Hair follicle dermal papilla cell (primary cell): Measurements from ENCODE around the gene TNK1. TPM values are rescaled to one million over a fixed set of nuclear protein-coding genes. Genes with fewer than 3 reads are reported as not detected.

Experiments
- total RNA-seq: library from RNA; depleted of rRNA; stranded (reverse); fragments of >200 nt; gene quantifications from 2 replicates; pipeline ENCODE4 v1.2.3, GENCODE V29; 2012

TNK1 gene
- 1.7 and 2.4 TPM in 2 replicates for total RNA-seq

DNA sequence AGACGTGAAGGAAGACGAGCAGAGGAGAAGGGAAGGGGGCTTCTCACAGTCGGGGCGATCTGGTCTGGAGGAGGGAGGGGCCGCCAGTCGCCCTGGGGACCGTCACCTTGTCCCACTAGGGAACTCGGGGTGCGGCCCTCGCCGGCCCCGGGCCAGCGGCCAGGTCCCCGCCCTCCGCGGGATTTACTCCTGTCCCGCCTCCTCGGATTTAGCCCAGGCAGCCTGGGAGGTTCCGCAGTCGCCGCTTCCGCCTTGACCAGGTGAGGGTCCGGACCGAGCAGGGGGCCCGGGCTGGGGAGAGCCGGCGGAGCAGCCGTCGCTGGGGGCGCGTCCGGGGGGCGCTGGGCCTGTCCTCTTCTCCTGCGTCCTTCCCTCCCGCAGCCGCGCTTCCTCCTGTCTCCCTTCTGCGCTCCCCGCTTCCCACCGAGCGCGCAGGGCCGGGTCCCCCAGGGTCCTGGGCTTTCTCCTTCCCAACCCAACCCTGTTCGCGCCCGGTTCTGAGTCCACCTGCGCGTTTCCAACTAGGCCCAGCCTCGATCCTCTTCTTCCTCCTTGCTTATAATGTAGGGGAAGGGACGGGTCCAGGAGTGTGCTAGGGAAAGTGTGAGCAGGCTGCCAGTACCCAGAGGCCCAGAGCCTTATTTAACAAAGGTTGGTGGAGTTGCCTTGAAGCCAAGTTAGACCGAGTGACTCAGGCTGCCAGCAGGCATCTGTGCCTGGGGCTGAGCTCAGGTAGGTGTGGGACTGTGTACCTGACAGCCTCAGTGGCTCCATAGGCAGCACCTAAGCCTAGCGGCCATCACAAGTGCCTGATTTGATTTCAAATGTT is at the start of gene TNK1:
TSS of gene TNK1 (plus strand) at position 235 of the 829 bp plus-strand sequence. CDS start 1,838 bp downstream, outside the sequence.

DNA sequence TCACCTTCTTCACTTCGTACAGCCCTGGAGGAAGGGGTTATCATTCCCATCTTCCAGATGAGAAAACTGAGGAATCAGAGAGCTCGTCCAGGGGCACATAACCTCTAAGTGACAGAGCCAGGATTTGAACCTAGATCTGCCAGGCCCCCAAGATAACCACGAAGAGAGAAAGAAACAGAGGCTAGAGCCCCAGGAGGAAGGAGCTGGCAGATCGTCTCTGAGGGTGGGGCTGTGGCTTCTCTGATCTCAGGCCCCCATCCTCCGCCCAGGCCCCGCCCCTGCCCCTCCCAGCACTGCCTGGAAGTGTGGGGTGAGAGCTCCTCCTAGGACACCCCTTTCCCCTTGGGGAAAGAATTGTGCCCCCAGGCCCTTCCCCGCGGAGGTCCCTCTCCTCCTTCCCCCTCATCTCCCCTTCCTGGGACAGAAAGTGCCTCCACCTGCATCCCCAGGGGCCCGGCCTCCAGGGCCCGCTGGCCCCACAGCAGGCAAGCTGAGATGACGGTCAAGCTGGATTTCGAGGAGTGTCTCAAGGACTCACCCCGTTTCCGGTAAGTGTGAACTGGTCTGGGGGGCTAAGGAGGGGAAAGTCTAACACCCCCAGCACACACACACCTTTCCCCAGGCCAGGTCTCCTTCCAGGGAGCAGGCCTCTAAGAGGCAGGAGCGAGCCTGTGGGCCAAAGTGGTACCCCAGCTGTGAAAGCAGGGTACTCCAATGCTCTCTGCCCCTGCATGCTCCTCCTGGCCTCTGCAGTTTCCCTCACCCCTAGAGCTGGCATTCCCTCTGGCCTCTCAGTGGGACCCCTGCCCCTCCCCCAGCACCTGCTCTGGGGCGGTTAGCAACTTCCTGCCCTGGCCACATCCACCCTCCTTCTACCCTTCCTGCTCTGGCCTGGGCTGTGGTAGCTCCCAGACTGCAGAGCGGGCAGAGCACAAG is 44.4 kb upstream of the TNK1 start, which contains the start of gene ACAP1:
TSS of gene ACAP1 (plus strand) at position 290 of the 936 bp plus-strand sequence. CDS start at position 496, 206 bp downstream.

DNA sequence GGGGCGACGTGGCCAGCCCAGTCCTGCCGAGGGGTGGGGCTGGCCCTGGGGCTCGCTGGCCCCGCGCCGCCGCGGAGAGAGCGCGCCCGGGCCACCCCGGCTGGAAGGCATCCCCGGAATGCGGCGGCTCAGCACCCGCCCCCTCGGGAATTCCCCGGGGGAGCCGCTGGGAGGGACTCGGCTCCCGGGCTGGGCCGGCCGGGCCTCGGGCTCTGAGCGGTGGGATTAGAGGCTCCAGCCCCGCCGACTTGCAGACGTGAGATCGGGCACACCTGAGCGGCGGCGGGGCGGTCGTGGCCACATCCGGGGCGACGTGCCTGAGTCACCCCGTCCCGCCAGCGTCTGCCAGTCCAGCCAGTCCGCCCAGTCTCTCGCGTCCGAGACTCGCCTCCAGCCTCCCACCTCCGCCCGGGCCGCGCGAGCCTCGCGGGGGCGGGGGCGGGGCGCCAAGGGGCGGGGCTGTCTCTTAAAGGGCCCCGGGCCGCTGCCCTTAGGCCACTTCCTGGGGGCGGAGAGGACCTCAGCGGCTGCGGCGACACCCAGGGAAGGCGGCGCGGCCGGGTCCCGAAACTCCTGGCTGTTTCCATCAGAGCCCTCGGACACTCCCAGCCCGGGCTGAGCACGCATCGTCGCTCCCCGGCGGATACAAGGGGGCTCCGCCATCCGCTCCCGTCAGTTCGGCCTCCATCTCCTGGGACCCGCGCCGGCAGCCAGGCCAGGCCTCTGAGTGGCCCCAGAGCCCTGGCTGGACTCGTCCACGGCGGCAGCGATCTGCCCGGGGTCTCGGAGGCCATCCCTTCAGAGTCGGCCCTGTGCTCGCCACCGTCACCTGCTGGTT is 29.0 kb upstream of the TNK1 start, which contains the start of gene KCTD11:
TSS of gene KCTD11 (plus strand) at position 498 of the 838 bp plus-strand sequence.

DNA sequence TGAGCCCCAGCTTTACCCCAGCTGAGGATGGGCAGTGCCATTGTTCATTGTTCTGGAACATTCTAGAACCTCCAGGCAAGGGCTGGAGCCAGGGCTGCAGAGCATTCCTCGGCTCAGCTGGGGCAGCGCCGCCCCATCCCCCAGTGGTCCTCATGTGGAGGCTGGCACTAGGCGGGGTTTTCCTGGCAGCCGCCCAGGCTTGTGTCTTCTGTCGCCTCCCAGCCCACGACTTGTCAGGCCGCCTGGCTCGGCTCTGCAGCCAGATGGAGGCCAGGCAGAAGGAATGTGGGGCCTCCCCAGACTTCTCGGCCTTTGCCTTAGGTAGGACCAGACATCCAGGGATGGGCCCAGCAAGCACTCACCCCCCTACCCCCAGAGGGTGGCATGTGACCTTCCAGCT is 25.8 kb upstream of the TNK1 start, which contains the start of gene TMEM95:
TSS of gene TMEM95 (plus strand) at position 104 of the 400 bp plus-strand sequence. CDS start at position 153, 49 bp downstream.

DNA sequence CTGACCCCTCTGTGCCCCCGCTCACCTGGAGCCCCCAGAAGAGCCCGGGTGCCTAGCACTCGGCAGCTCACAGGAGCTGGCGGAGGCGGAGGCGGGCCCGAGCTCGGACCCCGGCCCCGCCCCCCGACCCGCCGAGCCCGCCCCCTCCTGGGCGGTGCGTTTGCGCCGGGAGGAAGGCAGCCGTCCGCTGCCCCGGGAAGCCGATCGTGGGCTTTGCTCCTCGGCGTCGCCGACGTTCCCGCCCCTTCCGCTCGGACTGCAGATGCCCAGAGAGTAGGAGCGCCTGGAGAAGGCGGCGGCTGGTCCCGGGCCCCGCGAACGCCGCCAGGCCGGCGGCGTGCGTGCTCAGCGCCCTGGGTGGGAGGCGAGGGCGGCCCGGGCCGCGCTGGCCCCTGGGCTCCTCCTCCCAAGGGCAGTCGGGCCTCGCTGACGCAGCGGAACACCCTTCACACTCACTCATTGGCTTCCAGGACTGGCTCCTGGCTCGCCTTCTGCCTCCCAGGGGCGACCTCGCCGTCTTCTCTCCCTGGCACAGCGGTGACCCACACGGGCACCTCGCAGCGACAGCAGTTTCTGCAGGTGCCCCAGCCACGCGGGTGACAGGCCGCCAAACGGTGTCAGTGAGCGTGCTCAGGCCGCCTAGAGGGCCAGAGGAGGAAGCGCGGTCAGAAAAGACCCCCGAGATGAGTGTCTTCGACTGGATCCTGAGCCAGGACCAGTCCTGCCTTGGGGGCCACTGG is 13.7 kb downstream of the TNK1 start, which contains the start of gene PLSCR3:
TSS of gene PLSCR3 (minus strand) at position 74 of the 740 bp plus-strand sequence. CDS start 415 bp downstream, outside the sequence.

DNA sequence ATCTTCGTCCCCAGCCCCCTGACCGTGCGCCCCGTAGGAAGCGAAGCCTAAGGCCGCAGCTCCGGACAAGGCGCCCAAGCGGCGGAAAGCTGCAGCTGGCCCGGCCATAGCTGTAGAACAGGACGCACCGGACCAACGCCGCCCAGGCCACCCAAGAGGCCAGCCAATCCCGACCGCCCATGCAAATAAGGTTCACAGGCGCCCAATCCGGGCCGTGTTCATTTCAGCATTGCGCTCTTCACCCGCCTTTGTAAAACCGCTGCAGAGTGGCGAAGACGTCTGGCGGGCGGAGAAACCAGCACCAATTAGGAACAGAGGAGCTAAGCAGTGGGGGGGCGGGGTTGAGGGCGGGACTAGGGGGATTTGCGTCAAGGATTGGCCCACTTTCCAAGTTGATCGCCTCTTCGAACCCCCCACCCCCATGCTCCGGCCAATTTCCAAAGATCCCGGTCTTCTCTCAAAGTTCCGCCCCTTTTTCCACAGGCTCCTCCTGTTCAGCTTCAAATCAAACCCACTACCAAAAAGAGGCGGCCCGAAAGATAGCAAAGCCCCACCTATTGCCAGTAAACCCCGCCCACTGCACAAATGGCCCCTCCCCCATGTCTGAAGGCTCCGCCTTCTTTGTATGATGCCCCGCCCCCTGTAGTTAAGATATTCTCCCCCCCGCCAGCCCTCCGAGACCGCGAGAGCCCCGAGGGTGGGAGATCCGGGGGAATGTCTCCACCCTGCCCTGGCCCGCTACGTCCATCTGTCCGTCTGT is 23.3 kb downstream of the TNK1 start, which contains the start of gene TMEM256:
TSS of gene TMEM256 (minus strand) at position 121 of the 760 bp plus-strand sequence. CDS start at position 108, 13 bp downstream.

DNA sequence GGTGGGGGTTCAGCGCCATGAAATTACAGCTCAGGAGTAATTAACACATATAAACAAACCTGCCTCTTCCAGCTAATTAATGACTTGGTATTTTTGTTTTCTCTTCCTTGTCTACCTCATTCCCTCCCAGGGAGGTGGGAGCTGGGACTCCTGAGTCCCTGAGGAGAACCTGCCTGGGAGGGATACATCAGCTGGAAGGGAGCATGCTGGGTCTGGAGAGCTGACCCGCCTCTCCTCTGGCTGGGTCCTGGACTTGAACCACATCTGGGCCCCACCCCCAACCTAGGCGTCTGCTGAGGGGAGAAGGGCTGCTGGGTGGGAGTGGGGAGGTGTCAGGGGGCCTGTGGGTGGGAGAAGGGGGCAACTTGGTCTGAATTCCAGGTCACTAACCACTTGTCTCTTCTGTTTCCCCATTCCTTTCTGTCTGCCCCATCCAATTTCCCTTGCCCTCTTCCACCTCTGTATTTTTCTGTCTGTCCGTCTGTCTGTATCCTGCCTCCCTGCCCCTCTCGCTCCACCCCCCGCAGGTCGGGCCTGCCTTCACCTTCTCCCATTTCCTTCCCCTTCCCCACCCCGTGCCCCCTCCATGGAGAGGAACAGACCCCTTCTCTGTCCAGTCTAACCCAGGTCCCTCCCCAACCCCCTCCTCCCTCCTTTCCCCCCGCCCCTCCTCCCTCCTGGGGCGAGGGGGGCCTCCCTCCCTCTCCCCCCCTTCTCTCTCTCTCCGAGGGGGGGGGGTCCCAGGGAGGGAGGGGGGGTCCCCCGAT is 26.8 kb downstream of the TNK1 start, which contains the start of gene NLGN2:
TSS of gene NLGN2 (plus strand) at position 361 of the 767 bp plus-strand sequence. CDS start 411 bp downstream, outside the sequence.

DNA sequence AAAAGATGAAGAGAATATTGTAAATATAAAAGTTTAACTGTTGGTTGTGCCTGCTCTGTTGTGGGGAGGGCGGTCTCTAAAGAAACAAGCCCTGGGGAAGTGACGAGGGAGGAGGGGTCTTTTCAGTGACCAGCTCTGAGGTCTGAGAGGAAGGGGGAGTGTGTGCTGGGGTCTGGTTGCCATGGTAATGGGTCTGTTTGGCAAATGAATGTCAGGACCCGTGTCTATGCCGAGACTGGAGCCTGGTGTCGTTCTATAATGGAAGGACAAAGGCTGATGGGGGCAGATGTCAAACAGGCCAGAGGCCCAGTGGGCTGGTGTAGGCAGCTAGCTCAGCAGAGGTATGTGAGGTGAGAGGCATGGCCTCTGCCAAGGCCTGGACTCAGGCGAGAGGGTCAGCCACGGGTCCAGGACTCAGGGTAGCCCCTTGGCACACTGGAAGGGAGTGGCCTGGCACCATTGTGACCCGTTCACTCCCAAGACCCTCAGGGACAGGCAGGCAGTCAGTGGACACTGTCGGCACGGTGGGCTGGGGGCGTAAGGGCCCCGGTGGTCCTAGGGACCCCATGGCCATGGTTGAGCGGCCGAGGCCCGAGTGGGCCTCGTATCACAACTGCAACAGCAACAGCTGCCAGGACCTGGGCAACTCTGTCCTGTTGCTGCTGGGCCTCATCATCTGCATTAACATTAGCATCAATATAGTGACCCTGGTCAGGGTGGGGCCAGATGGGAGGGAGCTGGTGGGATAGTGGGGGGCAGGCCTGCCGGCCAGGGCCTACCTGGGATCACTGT is 39.1 kb downstream of the TNK1 start, which contains the start of gene SPEM1:
TSS of gene SPEM1 (plus strand) at position 506 of the 792 bp plus-strand sequence. CDS start at position 567, 61 bp downstream.

DNA sequence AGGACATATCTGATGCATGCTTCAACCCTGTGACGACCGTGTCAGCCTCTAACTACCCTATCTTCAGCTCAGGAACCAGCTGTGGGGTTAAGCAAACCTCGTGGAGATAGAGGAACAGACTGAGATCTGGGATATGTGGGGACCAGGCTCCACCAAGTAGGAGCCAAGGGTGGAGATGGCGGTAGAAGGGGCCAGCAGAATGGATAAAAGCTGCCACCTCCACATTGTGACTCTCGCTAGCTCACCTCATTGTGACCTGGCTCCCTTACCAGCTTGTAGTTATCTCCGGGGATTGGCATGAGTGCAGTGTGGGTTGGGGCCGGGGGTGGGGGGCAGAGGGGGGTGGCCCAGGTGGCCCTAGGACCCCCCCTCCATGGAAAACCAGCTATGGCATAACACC is 44.4 kb downstream of the TNK1 start, which contains the start of gene SPEM2:
TSS of gene SPEM2 (plus strand) at position 301 of the 400 bp plus-strand sequence. CDS start at position 374, 73 bp downstream.

DNA sequence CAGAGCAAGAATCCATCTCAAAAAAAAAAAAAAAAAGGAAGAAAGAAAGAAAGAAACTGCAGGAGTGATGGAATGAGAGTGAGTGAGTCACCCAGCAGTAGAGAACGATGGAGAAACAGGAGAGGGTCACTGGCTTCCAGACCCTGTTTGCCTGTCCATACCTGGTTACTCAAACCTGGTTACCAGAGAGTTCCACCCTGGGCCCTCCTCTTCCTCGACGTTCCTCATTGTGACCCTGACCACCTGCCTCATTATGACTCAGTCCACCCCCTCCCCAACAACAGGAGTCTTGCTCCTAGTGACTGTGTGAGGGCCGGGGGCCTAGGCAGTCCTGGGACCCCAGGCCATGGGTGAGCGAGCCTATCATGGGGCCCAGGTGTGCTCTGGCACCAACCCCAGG is 47.7 kb downstream of the TNK1 start, which contains the start of gene SPEM3:
TSS of gene SPEM3 (plus strand) at position 301 of the 400 bp plus-strand sequence. CDS start at position 347, 46 bp downstream.

Other genes with a start within 250 kb of the TNK1 start
- gene ASGR1, start 201.7 kb upstream of the TNK1 start, total RNA-seq: 0.36 and 0.49 TPM in 2 replicates
- 17.4 and 18.9 TPM in 2 replicates for gene DLG4, start 161.3 kb upstream of the TNK1 start, total RNA-seq
- 164 and 197 TPM in 2 replicates for gene ACADVL, start 161.2 kb upstream of the TNK1 start, total RNA-seq
- 112 and 113 TPM in 2 replicates for gene DVL2, start 146.6 kb upstream of the TNK1 start, total RNA-seq
- gene PHF23, start 141.6 kb upstream of the TNK1 start, total RNA-seq: 55.7 and 66.2 TPM in 2 replicates
- 173 and 278 TPM in 2 replicates for gene GABARAP, start 138.6 kb upstream of the TNK1 start, total RNA-seq
- 36.0 and 41.2 TPM in 2 replicates for gene CTDNEP1, start 129.4 kb upstream of the TNK1 start, total RNA-seq
- gene ELP5, start 128.9 kb upstream of the TNK1 start, total RNA-seq: 34.9 and 40.7 TPM in 2 replicates
- 0.24 and 1.8 TPM in 2 replicates for gene CLDN7, start 118.6 kb upstream of the TNK1 start, total RNA-seq
- gene SLC2A4, start 99.4 kb upstream of the TNK1 start, total RNA-seq: under 0.01 and 0.12 TPM in 2 replicates
- gene YBX2, start 86.5 kb upstream of the TNK1 start, total RNA-seq: not detected in 2 replicates
- gene EIF5A, start 73.5 kb upstream of the TNK1 start, total RNA-seq: 428 and 632 TPM in 2 replicates
- 52.0 and 53.2 TPM in 2 replicates for gene GPS2, start 65.7 kb upstream of the TNK1 start, total RNA-seq
- 16.2 TPM in 2 replicates for gene NEURL4, start 51.8 kb upstream of the TNK1 start, total RNA-seq
- 0.97 TPM in 1 of 2 replicates, not detected in the other for gene ACAP1, start 44.6 kb upstream of the TNK1 start, total RNA-seq
- gene KCTD11, start 28.9 kb upstream of the TNK1 start, total RNA-seq: 12.2 and 15.8 TPM in 2 replicates
- gene TMEM95, start 25.9 kb upstream of the TNK1 start, total RNA-seq: not detected in 2 replicates
- 26.6 and 29.9 TPM in 2 replicates for gene PLSCR3, start 13.4 kb downstream of the TNK1 start, total RNA-seq
- gene TMEM256, start 23.0 kb downstream of the TNK1 start, total RNA-seq: 39.9 and 61.1 TPM in 2 replicates
- 16.9 TPM in 2 replicates for gene NLGN2, start 26.8 kb downstream of the TNK1 start, total RNA-seq
- not detected in 2 replicates for gene SPEM1, start 39.2 kb downstream of the TNK1 start, total RNA-seq
- gene SPEM2, start 44.5 kb downstream of the TNK1 start, total RNA-seq: not detected in 2 replicates
- not detected in 2 replicates for gene SPEM3, start 47.8 kb downstream of the TNK1 start, total RNA-seq
- 2.3 and 4.5 TPM in 2 replicates for gene TMEM102, start 54.3 kb downstream of the TNK1 start, total RNA-seq
- 0.97 and 1.8 TPM in 2 replicates for gene FGF11, start 58.4 kb downstream of the TNK1 start, total RNA-seq
- gene CHRNB1, start 64.0 kb downstream of the TNK1 start, total RNA-seq: 6.2 and 7.5 TPM in 2 replicates
- gene ZBTB4, start 98.5 kb downstream of the TNK1 start, total RNA-seq: 54.8 TPM in 2 replicates
- not detected in 2 replicates for gene SLC35G6, start 100.4 kb downstream of the TNK1 start, total RNA-seq
- 98.0 and 120 TPM in 2 replicates for gene POLR2A, start 103.3 kb downstream of the TNK1 start, total RNA-seq
- gene TNFSF12, start 168.0 kb downstream of the TNK1 start, total RNA-seq: 12.2 and 20.2 TPM in 2 replicates
- gene TNFSF13, start 177.7 kb downstream of the TNK1 start, total RNA-seq: 1.2 and 1.5 TPM in 2 replicates
- 66.4 and 68.7 TPM in 2 replicates for gene SENP3, start 180.8 kb downstream of the TNK1 start, total RNA-seq
- 25.3 and 43.4 TPM in 2 replicates for gene CD68, start 198.5 kb downstream of the TNK1 start, total RNA-seq
- 63.1 and 88.3 TPM in 2 replicates for gene MPDU1, start 202.8 kb downstream of the TNK1 start, total RNA-seq
- gene SOX15, start 209.0 kb downstream of the TNK1 start, total RNA-seq: 0.12 and 0.49 TPM in 2 replicates
- 49.2 and 51.1 TPM in 2 replicates for gene FXR2, start 233.8 kb downstream of the TNK1 start, total RNA-seq
- gene SAT2, start 246.7 kb downstream of the TNK1 start, total RNA-seq: 29.0 and 39.6 TPM in 2 replicates
- 0.36 TPM in 1 of 2 replicates, not detected in the other for gene SHBG, start 249.0 kb downstream of the TNK1 start, total RNA-seq